ENCODE results near the gene HSDL2.

HSDL2 gene

GRCh38 chr9:112489039-112489546 is 109.2 kb downstream of the HSDL2 start:
- no peak for TF ChIP-seq CTCF (IDR thresholded peaks at IDR 0.05; ENCODE audit: low read depth, low read length)
- H3K4me3 ChIP-seq (ENCODE audit: low read depth, low read length), result no peak overlapping the region

GRCh38 chr9:112489876-112490666 is 110.2 kb downstream of the HSDL2 start:
- no peak for TF ChIP-seq CTCF (IDR thresholded peaks at IDR 0.05; ENCODE audit: low read depth, low read length)
- H3K4me3 ChIP-seq (ENCODE audit: low read depth, low read length), result no peak overlapping the region

GRCh38 chr9:112493393-112494137 is 113.7 kb downstream of the HSDL2 start:
- no peak overlapping the region for H3K4me3 ChIP-seq (ENCODE audit: low read depth, low read length)
- no peak for TF ChIP-seq CTCF (IDR thresholded peaks at IDR 0.05; ENCODE audit: low read depth, low read length)

- no peak for TF ChIP-seq CTCF (IDR thresholded peaks at IDR 0.05; ENCODE audit: low read depth, low read length)
Observed at GRCh38 chr9:112494153-112494552, 114.2 kb downstream of the HSDL2 start.

GRCh38 chr9:112495614-112496013 is 115.7 kb downstream of the HSDL2 start:
- no peak for TF ChIP-seq CTCF (IDR thresholded peaks at IDR 0.05; ENCODE audit: low read depth, low read length)
- no peak overlapping the region for H3K4me3 ChIP-seq (ENCODE audit: low read depth, low read length)

More at GRCh38 chr9:112494153-112494552, 114.2 kb downstream of the HSDL2 start:
- H3K4me3 ChIP-seq (ENCODE audit: low read depth, low read length), result no peak overlapping the region

- TF ChIP-seq CTCF (IDR thresholded peaks at IDR 0.05; ENCODE audit: low read depth, low read length), result no peak
- no peak overlapping the region for H3K4me3 ChIP-seq (ENCODE audit: low read depth, low read length)
Observed at GRCh38 chr9:112496074-112496722, 116.3 kb downstream of the HSDL2 start.

Data from WI38 (cell line).